Measurements from ENCODE around the gene KRT5. TPM values are rescaled to one million over a fixed set of nuclear protein-coding genes. Genes with fewer than 3 reads are reported as not detected.
"Not testable (repeated sequence)": the region's sequence is repeated elsewhere in the genome, so short reads cannot be mapped to it uniquely, and the experiment has no call there.

The KRT5 gene
- total RNA-seq, 1 experiment from 2014 or later: not detected

DNA sequence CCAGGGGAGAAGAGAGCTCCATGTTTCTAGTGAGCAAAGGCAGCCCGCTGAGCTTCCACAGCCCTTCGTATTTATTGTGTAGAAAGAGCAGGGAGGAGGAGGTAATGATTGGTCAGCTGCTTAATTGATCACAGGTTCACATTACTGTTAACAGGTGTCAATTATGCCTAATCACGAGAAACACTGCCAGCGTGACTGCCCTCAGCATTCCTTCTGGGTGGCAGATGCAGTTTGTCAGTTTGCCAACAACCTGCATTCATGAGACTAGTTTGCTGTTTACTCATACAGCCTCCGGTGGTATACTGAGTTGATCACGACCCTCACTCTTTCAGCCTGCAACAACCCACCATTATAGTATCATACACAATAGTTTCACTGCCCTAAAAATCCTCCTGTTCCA, 19.6 kb downstream of the KRT5 start:
- not testable (repeated sequence) for DNase-seq; H3K36me3 ChIP-seq; H3K4me1 ChIP-seq; H3K27me3 ChIP-seq; H3K27ac ChIP-seq; H3K4me3 ChIP-seq; H3K9me3 ChIP-seq (replicated peaks)

DNA sequence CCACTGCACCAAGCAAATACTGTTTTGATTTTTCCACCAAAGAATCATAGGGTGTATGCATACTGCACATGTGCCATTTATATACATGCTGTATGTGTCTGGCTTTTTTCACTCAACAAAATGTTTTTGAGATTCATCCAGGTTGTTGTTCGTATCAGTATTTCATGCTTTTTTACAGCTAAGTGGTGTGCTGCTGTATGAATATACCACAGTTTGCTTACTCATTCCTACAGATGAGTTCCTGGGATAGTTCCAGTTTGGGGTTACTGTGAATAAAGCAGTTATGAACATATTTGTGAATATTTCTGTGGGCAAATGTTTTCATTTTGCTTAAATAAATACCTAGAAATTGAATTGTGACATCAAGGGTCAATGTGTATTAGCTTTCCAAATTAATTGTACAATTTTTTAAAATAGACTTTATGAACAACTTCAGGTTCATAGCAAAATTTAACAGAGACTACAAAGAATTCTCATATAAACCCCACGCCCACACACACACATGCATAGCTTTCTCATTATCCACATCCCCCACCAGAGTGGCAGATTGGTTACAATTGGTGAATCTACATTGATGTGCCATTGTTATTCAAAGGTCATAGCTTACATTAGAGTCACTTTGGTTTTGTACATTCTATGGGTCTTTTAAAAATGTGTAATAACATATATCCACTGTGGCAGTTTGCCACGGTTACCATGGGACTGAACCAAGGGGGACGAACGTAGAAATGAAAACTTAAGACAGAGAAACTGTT, 20.2 kb downstream of the KRT5 start:
- H3K4me3 ChIP-seq: no peak overlapping the region
- no peak for DNase-seq
- H3K9me3 ChIP-seq (replicated peaks): no peaks in the 10 kb centered on the region
- no peaks in the 10 kb centered on the region for H3K36me3 ChIP-seq
- H3K4me1 ChIP-seq: no peaks in the 10 kb centered on the region
- H3K27me3 ChIP-seq: no peaks in the 10 kb centered on the region; the same call in 1 of the 2 replicates
- H3K27ac ChIP-seq: no peak overlapping the region

DNA sequence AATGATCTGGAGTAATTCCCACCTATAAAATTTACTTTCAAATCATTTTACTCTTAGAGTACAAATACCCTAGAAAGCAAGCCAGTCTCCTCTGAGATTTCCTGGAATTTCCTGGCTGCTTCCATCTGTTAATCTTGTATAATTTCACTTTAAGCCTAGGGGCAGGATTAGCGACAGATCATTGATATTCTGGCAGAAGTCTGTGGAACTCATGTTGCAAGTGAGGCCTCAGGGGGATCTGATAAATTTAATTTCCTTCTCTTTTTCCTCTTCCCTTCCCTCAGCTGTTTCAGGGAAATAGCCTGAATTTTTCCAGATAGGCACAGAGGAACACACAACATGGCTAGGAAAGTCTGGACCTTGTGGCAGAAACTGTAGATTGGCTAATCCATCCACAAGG, 21.2 kb downstream of the KRT5 start:
- H3K36me3 ChIP-seq: no peaks in the 10 kb centered on the region

DNA sequence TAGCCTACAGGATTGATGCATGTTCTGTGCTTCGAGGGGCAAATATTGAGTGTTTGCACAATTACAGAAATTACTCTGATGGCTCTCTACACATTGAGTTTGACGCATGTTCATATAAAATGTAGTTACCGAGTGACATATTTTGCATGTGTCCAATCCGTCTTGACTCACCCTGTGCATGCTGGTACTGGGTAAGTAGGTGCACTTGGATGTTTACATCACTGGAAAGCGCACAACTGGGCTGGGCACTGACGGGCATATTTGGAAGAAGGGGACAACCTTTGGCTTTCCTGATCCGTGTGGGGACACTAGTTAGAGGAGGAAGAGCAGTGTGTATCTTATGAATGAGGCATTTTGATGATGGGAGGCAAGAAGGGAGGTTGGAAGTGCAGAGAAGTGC, 22.2 kb downstream of the KRT5 start:
- Histone ChIP-seq H3K36me3 (no peaks in the 10 kb centered on the region), H3K4me3 (no peak overlapping the region), H3K4me1 (no peaks in the 10 kb centered on the region), H3K27me3 (peaks cover 3% of the 10 kb centered on the region; the same call in 1 of the 2 replicates), H3K9me3 (replicated peaks) (no peaks in the 10 kb centered on the region), H3K27ac (no peak overlapping the region)
- no peak for DNase-seq

More for the DNA sequence above, 21.2 kb downstream of the KRT5 start:
- Histone ChIP-seq H3K4me1 (no peaks in the 10 kb centered on the region), H3K27me3 (no peaks in the 10 kb centered on the region; the same call in 1 of the 2 replicates), H3K4me3 (no peak overlapping the region), H3K27ac (no peak overlapping the region), H3K9me3 (replicated peaks) (no peaks in the 10 kb centered on the region)
- DNase-seq: no peak

DNA sequence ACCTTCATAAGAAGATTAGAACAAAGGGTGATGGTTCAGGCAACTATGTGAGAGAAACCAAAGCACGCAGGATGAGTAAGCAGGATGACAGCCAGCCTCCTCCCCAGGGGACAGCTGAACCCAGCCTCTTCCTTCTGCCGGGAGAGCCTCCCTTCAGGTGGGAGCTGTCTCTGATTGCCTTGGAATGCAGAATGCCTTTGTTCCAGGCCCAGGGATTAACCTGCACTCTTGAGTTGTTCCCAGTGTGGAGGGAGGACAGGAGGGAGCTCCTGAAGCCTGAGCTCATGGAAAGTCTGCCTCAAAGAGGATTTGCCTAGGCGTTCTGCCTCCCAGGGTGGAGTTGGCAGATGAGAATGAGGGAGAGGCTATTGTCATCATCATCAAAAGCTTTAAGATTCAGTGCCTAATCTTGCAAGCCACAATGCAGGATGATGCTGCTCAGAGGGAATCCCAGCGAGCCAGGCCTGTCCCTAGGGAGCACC, 23.6 kb downstream of the KRT5 start:
- no peak overlapping the region for H3K27ac ChIP-seq
- H3K4me1 ChIP-seq: no peaks in the 10 kb centered on the region
- H3K4me3 ChIP-seq: no peak overlapping the region
- H3K9me3 ChIP-seq (replicated peaks): no peaks in the 10 kb centered on the region
- peaks cover 3% of the 10 kb centered on the region; the same call in 1 of the 2 replicates for H3K27me3 ChIP-seq
- DNase-seq: peak in 1 of 2 experiments; percentile 3
- no peaks in the 10 kb centered on the region for H3K36me3 ChIP-seq

DNA sequence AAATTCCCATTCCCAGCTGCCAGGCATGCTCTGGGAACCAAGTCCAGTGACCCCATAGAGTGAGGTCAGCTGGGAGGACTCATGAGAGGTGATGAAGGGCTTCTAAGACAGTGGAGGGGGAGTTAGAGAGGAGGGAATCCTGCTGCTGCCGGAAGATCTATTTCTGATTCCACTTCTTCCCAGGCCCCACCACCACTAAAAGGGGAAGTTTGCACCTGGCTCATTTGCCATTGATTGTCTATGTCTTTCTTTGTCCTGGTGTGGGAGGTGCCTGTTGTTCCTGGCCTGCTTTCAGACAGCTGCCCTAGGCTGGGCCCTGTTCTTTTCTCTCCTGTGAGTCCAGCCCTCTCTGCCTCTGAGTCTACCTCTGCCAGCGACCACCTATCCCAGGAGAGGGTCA, 24.1 kb downstream of the KRT5 start:
- H3K4me1 ChIP-seq: no peaks in the 10 kb centered on the region
- no peak for DNase-seq
- no peak overlapping the region for H3K27ac ChIP-seq
- no peak overlapping the region for H3K4me3 ChIP-seq
- H3K9me3 ChIP-seq (replicated peaks): no peaks in the 10 kb centered on the region
- H3K27me3 ChIP-seq: peaks cover 3% of the 10 kb centered on the region; the same call in 1 of the 2 replicates
- no peaks in the 10 kb centered on the region for H3K36me3 ChIP-seq

DNA sequence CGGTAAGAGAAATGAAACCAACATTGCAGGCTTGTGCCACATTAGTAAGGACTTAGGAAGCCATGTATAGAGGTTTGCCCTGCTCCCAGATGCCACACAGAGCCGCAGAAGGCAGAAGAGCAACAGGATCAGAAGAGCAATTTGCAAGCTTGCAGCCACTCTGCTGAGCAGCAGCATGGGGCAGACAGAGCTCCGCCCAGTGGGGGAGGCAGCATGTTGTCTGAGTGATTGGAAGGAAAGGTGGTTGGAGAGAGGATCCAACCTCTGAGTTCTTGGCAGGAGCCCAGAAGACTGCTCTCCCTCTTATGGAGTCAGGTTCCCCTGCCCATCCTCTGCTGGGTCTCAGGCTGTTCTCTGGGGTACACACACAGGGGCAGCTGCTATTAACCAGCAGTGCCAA, 24.8 kb downstream of the KRT5 start:
- H3K4me1 ChIP-seq: no peaks in the 10 kb centered on the region
- H3K4me3 ChIP-seq: no peak overlapping the region
- no peaks in the 10 kb centered on the region for H3K9me3 ChIP-seq (replicated peaks)
- no peaks in the 10 kb centered on the region for H3K36me3 ChIP-seq
- peaks cover 3% of the 10 kb centered on the region; the same call in 1 of the 2 replicates for H3K27me3 ChIP-seq
- peak in 1 of 2 experiments; percentile 17 for DNase-seq
- no peak overlapping the region for H3K27ac ChIP-seq

DNA sequence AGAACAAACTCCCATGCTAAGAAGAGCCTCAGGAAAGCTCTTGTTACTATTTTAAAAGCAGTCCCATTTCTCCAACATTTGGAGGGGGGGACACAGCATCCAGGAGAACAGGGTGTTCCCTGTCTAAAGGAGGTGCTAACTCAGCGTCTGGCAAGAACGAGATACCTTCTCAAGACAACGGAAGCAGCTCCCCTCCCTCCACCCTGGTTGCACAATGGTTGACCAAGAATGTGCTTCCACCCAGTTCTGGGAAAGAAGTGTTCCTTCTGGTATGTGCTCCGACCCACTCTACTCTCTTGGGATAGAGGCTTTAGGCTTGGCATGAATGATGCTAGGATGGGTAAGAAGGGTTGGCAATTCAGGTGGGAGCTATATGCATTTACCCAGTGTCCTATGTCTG, 25.7 kb downstream of the KRT5 start:
- no peak overlapping the region for H3K4me3 ChIP-seq
- H3K27ac ChIP-seq: no peak overlapping the region
- peaks cover 3% of the 10 kb centered on the region; the same call in 1 of the 2 replicates for H3K27me3 ChIP-seq
- no peaks in the 10 kb centered on the region for H3K9me3 ChIP-seq (replicated peaks)
- H3K36me3 ChIP-seq: no peaks in the 10 kb centered on the region
- no peaks in the 10 kb centered on the region for H3K4me1 ChIP-seq
- no peak for DNase-seq

DNA sequence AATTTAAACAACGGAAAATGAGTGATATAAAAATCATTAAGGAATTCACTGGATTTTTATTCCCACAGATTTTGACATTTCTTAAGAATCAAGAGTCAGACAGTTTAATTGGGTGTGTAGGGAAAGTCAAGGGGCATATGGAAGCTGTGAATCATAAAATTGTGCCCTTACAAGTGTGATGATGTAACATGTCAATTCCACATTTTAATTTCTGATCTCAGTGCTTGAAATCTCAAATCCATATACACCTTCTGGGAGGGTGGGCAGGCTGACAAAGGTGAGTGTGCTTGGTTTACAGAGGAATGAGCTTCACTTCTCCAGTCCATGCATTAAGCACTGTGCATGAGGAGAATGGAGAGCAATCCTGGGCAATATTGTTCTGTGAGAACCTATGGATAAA, 26.1 kb downstream of the KRT5 start:
- H3K27me3 ChIP-seq: peaks cover 3% of the 10 kb centered on the region; the same call in 1 of the 2 replicates
- H3K4me3 ChIP-seq: no peak overlapping the region
- no peaks in the 10 kb centered on the region for H3K9me3 ChIP-seq (replicated peaks)
- DNase-seq: no peak
- no peak overlapping the region for H3K27ac ChIP-seq
- H3K4me1 ChIP-seq: no peaks in the 10 kb centered on the region
- H3K36me3 ChIP-seq: no peaks in the 10 kb centered on the region

DNA sequence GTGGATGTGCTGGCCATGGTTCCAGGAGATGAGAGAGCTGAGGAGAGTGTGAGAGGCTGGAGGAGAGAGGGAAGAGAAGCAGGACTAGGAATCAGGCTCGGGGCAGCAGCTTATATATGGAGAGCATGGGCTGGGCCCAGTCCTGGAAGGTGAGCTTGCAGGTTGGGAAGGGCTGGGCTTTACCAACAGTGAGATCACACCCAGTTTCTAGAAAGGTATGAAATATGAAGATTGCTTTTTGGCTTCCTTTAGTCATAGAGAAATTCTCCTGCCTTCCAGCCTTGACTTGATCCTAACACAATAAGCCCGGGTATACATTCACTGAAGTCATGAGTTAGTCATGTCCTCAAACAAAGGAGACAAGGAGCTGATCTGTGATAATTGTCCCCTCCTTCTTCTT, 27.0 kb downstream of the KRT5 start, which contains the start of gene KRT6A:
TSS of gene KRT6A (minus strand) at position 86 of the 400 bp plus-strand sequence. CDS start at position 17, 69 bp downstream.
- Histone ChIP-seq H3K4me1 (no peaks in the 10 kb centered on the region), H3K27me3 (peaks cover 3% of the 10 kb centered on the region; the same call in 1 of the 2 replicates), H3K36me3 (no peaks in the 10 kb centered on the region), H3K27ac (no peak within 1 kb of the TSS), H3K9me3 (replicated peaks) (no peaks in the 10 kb centered on the region), H3K4me3 (no peak within 1 kb of the TSS)
- no peak for DNase-seq

DNA sequence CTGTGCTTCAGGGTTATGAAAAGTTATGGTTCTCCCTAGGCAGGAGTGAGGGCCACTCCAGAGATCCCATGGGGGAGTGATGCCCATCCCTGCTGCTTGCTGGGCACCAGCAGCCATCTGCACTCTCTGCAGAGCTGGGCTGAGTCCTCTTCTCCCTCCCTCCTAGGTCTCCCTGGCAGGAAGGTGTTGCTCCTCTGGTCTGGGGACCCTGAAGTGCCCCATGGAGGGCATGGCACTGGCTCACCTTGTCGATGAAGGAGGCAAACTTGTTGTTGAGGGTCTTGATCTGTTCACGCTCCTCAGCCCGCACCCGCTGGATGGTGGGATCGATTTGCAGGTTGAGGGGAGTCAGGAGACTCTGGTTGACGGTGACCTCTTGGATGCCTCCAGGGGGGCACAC, 27.8 kb downstream of the KRT5 start:
- not testable (repeated sequence) for H3K27me3 ChIP-seq; H3K4me3 ChIP-seq; H3K9me3 ChIP-seq (replicated peaks); DNase-seq; H3K27ac ChIP-seq; H3K36me3 ChIP-seq; H3K4me1 ChIP-seq

DNA sequence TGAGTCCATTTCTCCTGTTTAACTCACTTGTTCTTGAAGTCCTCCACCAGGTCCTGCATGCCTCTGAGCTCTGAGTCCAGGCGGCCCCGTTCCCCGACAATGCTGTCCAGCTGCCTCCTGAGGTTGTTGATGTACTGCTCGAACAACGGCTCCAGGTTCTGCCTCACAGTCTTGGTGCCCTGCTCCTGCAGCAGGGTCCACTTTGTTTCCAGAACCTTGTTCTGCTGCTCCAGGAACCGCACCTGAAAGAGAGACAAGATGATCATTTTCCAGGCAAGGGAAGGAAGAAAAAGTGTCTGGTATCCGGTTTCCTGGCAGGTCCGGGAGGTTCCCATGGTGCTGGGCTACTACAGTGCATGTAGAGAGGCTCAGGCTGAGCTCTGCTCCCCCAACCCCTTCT, 28.7 kb downstream of the KRT5 start:
- not testable (repeated sequence) for H3K4me3 ChIP-seq; H3K27me3 ChIP-seq; H3K4me1 ChIP-seq; H3K36me3 ChIP-seq; H3K9me3 ChIP-seq (replicated peaks); DNase-seq; H3K27ac ChIP-seq

DNA sequence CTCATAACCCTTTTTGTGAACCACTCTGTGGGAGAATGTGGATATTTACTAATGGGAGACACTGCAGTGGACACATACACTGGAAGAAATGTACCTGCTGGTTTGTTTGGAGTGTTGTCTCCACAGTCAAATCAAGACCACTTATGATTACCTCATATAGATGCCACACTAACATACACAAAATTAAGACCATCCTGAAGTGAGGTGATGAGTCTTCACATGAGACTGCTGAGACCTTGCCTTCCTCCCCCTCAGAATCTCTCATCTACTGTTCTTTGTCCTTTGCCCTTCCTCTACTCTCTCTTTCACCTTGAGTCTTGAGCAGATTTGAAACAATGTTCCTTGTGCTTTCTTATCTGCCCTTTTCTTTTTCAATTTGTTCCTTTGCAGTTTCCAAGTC, 31.5 kb downstream of the KRT5 start:
- peaks cover 3% of the 10 kb centered on the region; the same call in 1 of the 2 replicates for H3K27me3 ChIP-seq
- 0 out of 2 replicates have a peak, but pooled peaks cover 3% of the 10 kb centered on the region for H3K9me3 ChIP-seq (replicated peaks)
- DNase-seq: no peak
- no peak overlapping the region for H3K27ac ChIP-seq
- no peaks in the 10 kb centered on the region for H3K36me3 ChIP-seq
- H3K4me3 ChIP-seq: no peak overlapping the region
- no peaks in the 10 kb centered on the region for H3K4me1 ChIP-seq

DNA sequence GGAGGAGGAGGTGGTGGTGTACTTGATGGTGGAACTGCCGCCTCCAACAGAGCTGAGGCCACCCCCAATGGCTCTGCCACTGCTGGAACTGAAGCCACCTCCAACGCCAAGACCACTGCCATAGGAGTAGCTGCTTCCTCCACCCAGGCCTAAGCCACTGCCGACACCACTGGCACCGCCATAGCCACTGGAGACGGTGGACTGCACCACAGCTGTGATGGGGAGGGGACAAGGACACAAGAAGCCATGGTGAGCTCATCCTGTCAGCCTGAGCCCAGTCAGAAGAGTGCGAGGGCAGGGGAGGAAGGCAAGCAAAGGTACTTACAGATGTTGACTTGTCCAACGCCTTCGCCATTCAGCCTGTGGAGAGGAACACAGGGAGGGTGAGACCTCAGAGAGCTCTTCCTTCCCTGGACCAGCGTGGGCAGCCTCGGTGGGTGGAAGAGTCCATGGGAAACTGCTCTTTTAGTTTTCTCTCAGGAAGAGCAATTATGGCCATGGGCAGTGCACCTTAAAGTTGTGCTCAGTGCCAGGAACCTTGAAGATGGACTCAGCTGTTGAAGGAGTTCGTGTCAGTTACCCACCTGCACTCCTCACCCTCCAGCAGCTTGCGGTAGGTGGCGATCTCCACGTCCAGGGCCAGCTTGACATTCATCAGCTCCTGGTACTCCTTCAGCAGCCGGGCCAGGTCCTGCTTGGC, 32.3 kb downstream of the KRT5 start:
- not testable (repeated sequence) for H3K36me3 ChIP-seq; DNase-seq; H3K4me1 ChIP-seq; H3K27ac ChIP-seq; H3K4me3 ChIP-seq; H3K9me3 ChIP-seq (replicated peaks); H3K27me3 ChIP-seq

DNA sequence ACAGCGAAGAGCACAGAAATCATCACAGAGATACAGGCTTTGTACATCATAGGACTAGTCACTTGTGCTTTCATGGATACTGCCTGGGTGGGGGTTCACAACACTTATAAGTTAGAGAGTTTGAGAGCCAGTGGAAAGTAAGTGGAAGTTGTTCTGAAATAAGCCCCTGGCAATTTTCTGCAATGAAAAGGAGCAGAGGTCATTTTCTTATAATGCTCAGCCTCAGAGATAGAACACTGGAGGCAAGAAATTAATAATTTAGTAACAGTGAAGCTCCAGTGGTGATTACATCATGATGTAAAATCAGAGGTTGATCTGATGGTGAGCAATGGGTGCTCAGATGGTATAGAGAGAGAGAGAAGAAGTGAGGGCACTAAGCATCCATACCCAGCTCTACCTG, 33.0 kb downstream of the KRT5 start:
- DNase-seq: no peak
- H3K27ac ChIP-seq: no peak overlapping the region
- no peak overlapping the region for H3K4me3 ChIP-seq
- H3K9me3 ChIP-seq (replicated peaks): 0 out of 2 replicates have a peak, but pooled peaks cover 3% of the 10 kb centered on the region
- H3K27me3 ChIP-seq: no peaks in the 10 kb centered on the region
- no peaks in the 10 kb centered on the region for H3K4me1 ChIP-seq
- no peaks in the 10 kb centered on the region for H3K36me3 ChIP-seq
